HepG2 (cell line): ENCODE measurements around the gene PLCL2. TPM values are rescaled to one million over a fixed set of nuclear protein-coding genes. Genes with fewer than 3 reads are reported as not detected.

ENCODE experiments used
- ATAC-seq: fragments of 200-7000 bp; cut with Tn5 transposase; 3 replicates; pipeline ENCODE4 v1.9.1; 2020; ENCODE audit warnings: mild to moderate bottlenecking, moderate library complexity
- BruUV-seq: library from RNA; stranded (reverse); fragments of 400-500 nt; replicated peaks from 2 replicates; lab custom pipeline; 2021; lab: Mats Ljungman, UMichigan
- CTCF ChIA-PET: fragments of 300-600 bp; formaldehyde crosslinking; extraction: SDS; loops from one replicate; lab custom pipeline; 2021; ENCODE audit warnings: low total read pairs, inconsistent platforms, low intra/inter-chr PET ratio; lab: Yijun Ruan, JAX
- POLR2A ChIA-PET: fragments of 350-600 bp; sonication (Branson Sonifier 250); formaldehyde crosslinking; loops from one replicate; lab custom pipeline; 2020; ENCODE audit warnings: antibody characterized with exemption, inconsistent platforms; lab: Yijun Ruan, JAX
- DNase-seq: peaks from one replicate; pipeline ENCODE4 v3.0.0-alpha.2; 2015; ENCODE audit warnings: low spot score
- FAIRE-seq: peaks from 3 replicates; lab custom pipeline; 2011; peaks lifted over from hg19 to GRCh38; lab: Jason Lieb, UNC
- H2AFZ ChIP-seq: one replicate; pipeline ENCODE4 v1.6.1; 2011; ENCODE audit warnings: low read length, inconsistent platforms
- H3K27ac ChIP-seq: fragments of 300-600 bp; 3 replicates; pipeline ENCODE4 v1.8.0; 2011; ENCODE audit warnings: mixed run types, mild to moderate bottlenecking, mixed read lengths, low read length, inconsistent platforms; ENCODE audit not compliant: insufficient read depth; ENCODE audit errors: extremely low read length
- H3K27me3 ChIP-seq, 2 experiments: fragments of 200-600 bp in 1 of 2; 2 replicates in 1 of 2; 3 replicates in 1 of 2; pipeline versions ENCODE4 v1.6.0 to v1.8.0; 2011; ENCODE audit warnings: low read length in 2 of 2, mild to moderate bottlenecking in 2 of 2, moderate library complexity in 2 of 2, inconsistent platforms in 1 of 2; ENCODE audit not compliant: insufficient read depth in 2 of 2, control insufficient read depth in 1 of 2
- H3K36me3 ChIP-seq, 2 experiments: fragments of 200-600 bp in 1 of 2; replicated peaks in 1 of 2; 2 replicates in 1 of 2; 3 replicates in 1 of 2; pipeline versions ENCODE4 v1.5.1 to v1.8.0; 2011; ENCODE audit warnings: low read length in 2 of 2, inconsistent platforms in 1 of 2; ENCODE audit not compliant: insufficient read depth in 2 of 2, control insufficient read depth in 1 of 2
- H3K4me1 ChIP-seq: 2 replicates; pipeline ENCODE4 v1.5.1; 2012; ENCODE audit warnings: low read length, inconsistent platforms; ENCODE audit not compliant: insufficient read depth
- H3K4me2 ChIP-seq: 2 replicates; pipeline ENCODE4 v1.6.0; 2011; ENCODE audit warnings: low read depth, low read length, inconsistent platforms
- H3K4me3 ChIP-seq, 3 experiments: fragments of 200-600 bp in 1 of 3; sonication (generic), shearing (Covaris generic) in 1 of 3; replicated peaks in 1 of 3; 2 replicates each; pipeline ENCODE4 v1.5.1; 2011 to 2016; ENCODE audit warnings: low read length in 3 of 3, inconsistent platforms in 2 of 3, low read depth in 2 of 3, mild to moderate bottlenecking in 2 of 3, control low read depth in 1 of 3, mixed read lengths in 1 of 3; ENCODE audit not compliant: insufficient read depth in 1 of 3
- H3K79me2 ChIP-seq: one replicate; pipeline ENCODE4 v1.6.1; 2011; ENCODE audit warnings: low read length, inconsistent platforms; ENCODE audit not compliant: insufficient read depth
- H3K9ac ChIP-seq: 2 replicates; pipeline ENCODE4 v1.6.0; 2011; ENCODE audit warnings: mild to moderate bottlenecking, low read depth, low read length, inconsistent platforms; ENCODE audit not compliant: insufficient read depth
- H3K9me3 ChIP-seq: 2 replicates; pipeline ENCODE4 v1.5.1; 2012; ENCODE audit warnings: mild to moderate bottlenecking, low read length
- H4K20me1 ChIP-seq: 2 replicates; pipeline ENCODE4 v1.6.0; 2011; ENCODE audit warnings: inconsistent platforms, mild to moderate bottlenecking, low read length, moderate library complexity; ENCODE audit not compliant: insufficient read depth
- DMAP1 ChIP-seq: IDR thresholded peaks from 2 replicates; pipeline ENCODE4 v1.6.1; 2016
- FOXK2 ChIP-seq: fragments of 450-650 bp; IDR thresholded peaks from 2 replicates; pipeline ENCODE4 v1.6.1; 2016
- MAF1 ChIP-seq: sonication (generic); formaldehyde crosslinking; IDR thresholded peaks from 2 replicates; pipeline ENCODE4 v1.5.0; 2020; ENCODE audit warnings: missing genetic modification reagents, borderline replicate concordance
- MAFK ChIP-seq, 2 experiments: IDR thresholded peaks in 1 of 2; conservative IDR thresholded peaks in 1 of 2; 2 replicates each; pipeline ENCODE4 v1.6.1; 2011; ENCODE audit warnings: improper control_type of control experiment in 2 of 2, low read length in 2 of 2
- NR0B2 ChIP-seq: sonication (generic); formaldehyde crosslinking; IDR thresholded peaks from 2 replicates; pipeline ENCODE4 v1.4.0; 2020; ENCODE audit warnings: mild to moderate bottlenecking, missing genetic modification reagents
- RBM22 ChIP-seq: fragments of 200-400 bp; formaldehyde crosslinking; optimal IDR thresholded peaks from 2 replicates; pipeline ENCODE3; 2017; ENCODE audit warnings: mild to moderate bottlenecking, low read length, moderate library complexity
- STAG1 ChIP-seq: sonication (generic); formaldehyde crosslinking; IDR thresholded peaks from 2 replicates; pipeline ENCODE4 v1.4.0; 2020; ENCODE audit warnings: missing genetic modification reagents
- TBP ChIP-seq: sonication (generic); formaldehyde crosslinking; IDR thresholded peaks from 2 replicates; pipeline ENCODE4 v1.5.0; 2020; ENCODE audit warnings: missing genetic modification reagents
- ZNF543 ChIP-seq: sonication (generic); formaldehyde crosslinking; IDR thresholded peaks from 2 replicates; pipeline ENCODE4 v1.4.0; 2020; ENCODE audit warnings: mild to moderate bottlenecking, missing genetic modification reagents
- WGBS: methylation state at CpG from one replicate; pipeline ENCODE4 v1.1.6; 2017; ENCODE audit warnings: low lambda C conversion rate; 5-methylcytosine and 5-hydroxymethylcytosine counted together
- in situ Hi-C: cut with HindIII; loops from 2 replicates; pipeline ENCODE4 v1.10.0; 2017; ENCODE audit warnings: low pct_unique_long_range_greater_than_20kb; ENCODE audit not compliant: extremely low pct_ligation_motif_present
- intact Hi-C: fragments of 100-400 bp; cut with micrococcal nuclease; formaldehyde crosslinking; loops from one replicate; pipeline ENCODE4 v1.10.0; 2022; ENCODE audit not compliant: unreplicated experiment
- polyA plus RNA-seq, 8 experiments: library from polyadenylated mRNA; depleted of rRNA in 3 of 8; stranded (reverse) in 7 of 8; unstranded in 1 of 8; fragments of >200 nt; fragmentation: Illumina TruSeq in 4 of 8; extraction: Trizol in 4 of 8; gene quantifications; 2 replicates each; pipeline versions ENCODE4 v1.2.1 to v1.2.3, GENCODE V29; 2011 to 2016; ENCODE audit warnings: low read depth in 4 of 8, missing spikeins in 1 of 8, mixed read lengths in 1 of 8; ENCODE audit not compliant: insufficient read depth in 1 of 8
- total RNA-seq, 5 experiments: library from RNA; depleted of rRNA; stranded (reverse); fragments of >200 nt; fragmentation: Illumina TruSeq; extraction: Trizol; gene quantifications; 2 replicates each; pipeline ENCODE4 v1.2.3, GENCODE V29; 2016; ENCODE audit warnings: low read depth in 1 of 5
- TF ChIP-seq, protein P1 (sequence below): sonication (generic); formaldehyde crosslinking; IDR thresholded peaks from 2 replicates; pipeline ENCODE4 v1.4.0; 2020; ENCODE audit warnings: missing genetic modification reagents, borderline replicate concordance

PLCL2 gene
- total and polyA plus RNA-seq, 2 of the 13 experiments (the other 11 are each of a cell fraction or from before 2014, with no cell fraction given) = not detected

GRCh38 chr3:16985608-16986007, 100.9 kb downstream of the PLCL2 start:
- Histone ChIP-seq H3K4me2 (no peak overlapping the region), H2AFZ (no peak overlapping the region), H3K4me3 (no peak overlapping the region), H3K79me2 (no peaks in the 10 kb centered on the region), H3K4me1 (no peaks in the 10 kb centered on the region), H3K9me3 (no peaks in the 10 kb centered on the region), H3K36me3 (no peaks in the 10 kb centered on the region), H4K20me1 (no peaks in the 10 kb centered on the region), H3K9ac (no peak overlapping the region), H3K27ac (no peak overlapping the region), H3K27me3 (no peaks in the 10 kb centered on the region; a peak in 2 of 5 replicates)
- FAIRE-seq (no peak), ATAC-seq (no peak), DNase-seq (no peak)
- in situ Hi-C loops (no loop called here), intact Hi-C loops (no loop called here)
- CTCF ChIA-PET = no interaction called here
- POLR2A ChIA-PET = no interaction called here
- TF ChIP-seq, protein P1, sequence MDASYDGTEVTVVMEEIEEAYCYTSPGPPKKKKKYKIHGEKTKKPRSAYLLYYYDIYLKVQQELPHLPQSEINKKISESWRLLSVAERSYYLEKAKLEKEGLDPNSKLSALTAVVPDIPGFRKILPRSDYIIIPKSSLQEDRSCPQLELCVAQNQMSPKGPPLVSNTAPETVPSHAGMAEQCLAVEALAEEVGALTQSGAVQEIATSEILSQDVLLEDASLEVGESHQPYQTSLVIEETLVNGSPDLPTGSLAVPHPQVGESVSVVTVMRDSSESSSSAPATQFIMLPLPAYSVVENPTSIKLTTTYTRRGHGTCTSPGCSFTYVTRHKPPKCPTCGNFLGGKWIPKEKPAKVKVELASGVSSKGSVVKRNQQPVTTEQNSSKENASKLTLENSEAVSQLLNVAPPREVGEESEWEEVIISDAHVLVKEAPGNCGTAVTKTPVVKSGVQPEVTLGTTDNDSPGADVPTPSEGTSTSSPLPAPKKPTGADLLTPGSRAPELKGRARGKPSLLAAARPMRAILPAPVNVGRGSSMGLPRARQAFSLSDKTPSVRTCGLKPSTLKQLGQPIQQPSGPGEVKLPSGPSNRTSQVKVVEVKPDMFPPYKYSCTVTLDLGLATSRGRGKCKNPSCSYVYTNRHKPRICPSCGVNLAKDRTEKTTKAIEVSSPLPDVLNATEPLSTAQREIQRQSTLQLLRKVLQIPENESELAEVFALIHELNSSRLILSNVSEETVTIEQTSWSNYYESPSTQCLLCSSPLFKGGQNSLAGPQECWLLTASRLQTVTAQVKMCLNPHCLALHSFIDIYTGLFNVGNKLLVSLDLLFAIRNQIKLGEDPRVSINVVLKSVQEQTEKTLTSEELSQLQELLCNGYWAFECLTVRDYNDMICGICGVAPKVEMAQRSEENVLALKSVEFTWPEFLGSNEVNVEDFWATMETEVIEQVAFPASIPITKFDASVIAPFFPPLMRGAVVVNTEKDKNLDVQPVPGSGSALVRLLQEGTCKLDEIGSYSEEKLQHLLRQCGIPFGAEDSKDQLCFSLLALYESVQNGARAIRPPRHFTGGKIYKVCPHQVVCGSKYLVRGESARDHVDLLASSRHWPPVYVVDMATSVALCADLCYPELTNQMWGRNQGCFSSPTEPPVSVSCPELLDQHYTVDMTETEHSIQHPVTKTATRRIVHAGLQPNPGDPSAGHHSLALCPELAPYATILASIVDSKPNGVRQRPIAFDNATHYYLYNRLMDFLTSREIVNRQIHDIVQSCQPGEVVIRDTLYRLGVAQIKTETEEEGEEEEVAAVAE (CRISPR knock-in tag) = no peak
- TF ChIP-seq MAF1 (CRISPR knock-in tag) = no peak
- 35% methylated on average over 2 of the region's 2 CpGs for WGBS
- BruUV-seq = no TSS peak

- H3K27ac ChIP-seq = no peak overlapping the region
- no peak for TF ChIP-seq ZNF543 (CRISPR knock-in tag)
- TF ChIP-seq TBP (CRISPR knock-in tag) = no peak
- no peak for TF ChIP-seq STAG1
- TF ChIP-seq, protein P1 (CRISPR knock-in tag) = no peak
- TF ChIP-seq MAFK (conservative IDR thresholded peaks at IDR 0.05 in 1 of 2, IDR thresholded peaks at IDR 0.05 in 1 of 2; ENCODE audit: low read length in 2 of 2) = no peak
- TF ChIP-seq NR0B2 (CRISPR knock-in tag) = no peak
- TF ChIP-seq DMAP1 (CRISPR knock-in tag) = no peak
- TF ChIP-seq RBM22 = no peak
- TF ChIP-seq FOXK2 = no peak
Measured at GRCh38 chr3:16987141-16987540, 102.4 kb downstream of the PLCL2 start.

More at GRCh38 chr3:16987141-16987540, 102.4 kb downstream of the PLCL2 start:
- CTCF ChIA-PET = no interaction called here
- POLR2A ChIA-PET = no interaction called here
- Histone ChIP-seq H3K79me2 (no peaks in the 10 kb centered on the region), H3K9ac (no peak overlapping the region), H3K4me1 (no peaks in the 10 kb centered on the region), H3K4me2 (no peak overlapping the region), H3K9me3 (no peaks in the 10 kb centered on the region), H2AFZ (no peak overlapping the region), H3K4me3 (no peak overlapping the region), H3K36me3 (no peaks in the 10 kb centered on the region), H4K20me1 (no peaks in the 10 kb centered on the region), H3K27me3 (no peaks in the 10 kb centered on the region; a peak in 2 of 5 replicates)
- DNase-seq = no peak
- no peak for ATAC-seq
- in situ Hi-C loops (no loop called here), intact Hi-C loops (no loop called here)
- no peak for FAIRE-seq
- BruUV-seq = no TSS peak
- 34% methylated on average over 4 of the region's 4 CpGs for WGBS
